SIG-M5 treated with dmso at 0.1 percent for 504 hours (cell line): ENCODE data around the gene ASCC3.

Source experiments
- DNase-seq: peaks from one replicate; lab custom pipeline; 2025; ENCODE audit not compliant: unreplicated experiment; lab: John Stamatoyannopoulos, UW

Gene ASCC3

DNA sequence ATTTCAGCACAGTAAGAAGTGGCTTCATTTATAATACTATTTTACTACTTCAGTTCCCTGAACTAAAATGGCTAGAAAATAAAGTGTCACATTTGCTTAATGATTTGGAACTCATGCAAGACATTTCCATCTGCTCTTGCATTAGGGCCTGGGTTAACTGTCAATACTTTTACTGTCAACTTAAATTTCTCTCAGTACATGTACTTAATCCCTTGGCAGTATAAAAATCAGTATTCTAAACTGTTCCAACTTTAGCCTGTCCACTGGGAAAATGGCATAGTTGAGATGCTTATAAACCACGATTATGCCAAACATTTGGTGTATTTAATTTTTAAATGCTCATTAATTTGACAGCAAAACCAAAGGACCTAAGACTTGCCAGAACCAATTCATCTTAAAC, 154.5 kb downstream of the ASCC3 start:
- no peak for DNase-seq

DNA sequence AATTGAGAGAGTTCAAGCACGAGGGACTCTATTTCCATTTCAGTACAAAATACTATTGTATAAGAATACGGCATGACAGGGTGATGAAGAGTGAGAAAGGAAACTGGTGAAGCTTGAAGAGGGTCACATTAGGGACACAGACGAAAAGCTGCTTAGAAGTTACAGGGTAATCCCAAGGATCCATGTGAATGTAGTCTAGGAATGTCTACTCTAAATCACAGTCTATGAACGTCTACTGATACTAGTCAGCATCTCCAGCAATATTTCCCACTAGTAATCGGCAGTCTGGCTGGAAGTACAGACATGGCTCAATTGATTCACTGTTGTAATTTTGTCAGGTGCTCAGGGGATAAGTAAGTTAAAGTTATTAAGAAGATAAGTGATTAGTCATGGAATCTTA, 156.4 kb downstream of the ASCC3 start:
- no peak for DNase-seq

- DNase-seq = no peak
Observed at GRCh38 chr6:100724222-100724621, 156.9 kb downstream of the ASCC3 start.

- DNase-seq = no peak
Observed at GRCh38 chr6:100721256-100721655, 159.9 kb downstream of the ASCC3 start.

GRCh38 chr6:100719883-100720682, 161.0 kb downstream of the ASCC3 start:
- DNase-seq = peak; percentile 21

GRCh38 chr6:100712997-100713396, 168.1 kb downstream of the ASCC3 start:
- DNase-seq = no peak

DNA sequence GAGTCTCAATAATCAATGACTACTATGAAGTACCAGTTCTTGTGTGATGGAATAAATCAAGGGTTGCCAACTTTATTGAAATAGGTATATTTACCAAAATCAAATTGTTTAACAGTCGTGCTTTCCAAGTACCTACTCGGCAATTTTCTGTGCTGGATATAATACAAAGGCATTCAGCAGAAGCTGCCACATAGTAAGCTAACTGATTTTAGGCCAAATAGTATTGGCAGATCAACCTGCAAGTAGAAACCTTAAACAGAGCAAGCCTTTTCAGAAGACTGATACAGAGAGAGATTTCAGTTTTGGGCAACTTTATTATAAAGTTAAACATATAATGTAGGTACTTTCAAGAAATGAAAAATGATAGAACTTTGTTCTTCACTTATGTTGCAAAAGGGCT, 174.6 kb downstream of the ASCC3 start:
- no peak for DNase-seq

DNA sequence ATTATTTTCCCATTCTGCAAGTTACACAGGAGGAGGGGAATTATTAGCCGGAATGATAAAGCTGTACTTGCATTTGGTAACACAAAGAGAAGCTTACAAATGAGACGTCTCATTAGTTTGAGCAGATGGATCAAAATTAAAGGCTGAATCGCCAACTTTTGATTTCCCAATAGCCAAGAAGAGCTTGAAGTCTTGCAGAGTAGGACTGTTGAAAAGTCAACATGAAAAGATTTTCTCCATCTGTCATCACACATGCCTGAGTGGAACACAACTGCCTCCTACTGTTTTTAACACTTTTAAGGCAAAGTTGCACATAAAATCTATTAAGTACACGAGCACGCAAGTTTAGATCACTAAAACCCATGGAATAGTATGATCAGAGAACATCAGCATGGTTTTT, 176.2 kb downstream of the ASCC3 start:
- DNase-seq = no peak

- DNase-seq = no peak
Observed at GRCh38 chr6:100701728-100702127, 179.4 kb downstream of the ASCC3 start.

GRCh38 chr6:100700009-100700408, 181.1 kb downstream of the ASCC3 start:
- no peak for DNase-seq

- DNase-seq = no peak
Observed at GRCh38 chr6:100695445-100695844, 185.7 kb downstream of the ASCC3 start.

- no peak for DNase-seq
Observed at GRCh38 chr6:100693249-100693927, 187.7 kb downstream of the ASCC3 start.

DNA sequence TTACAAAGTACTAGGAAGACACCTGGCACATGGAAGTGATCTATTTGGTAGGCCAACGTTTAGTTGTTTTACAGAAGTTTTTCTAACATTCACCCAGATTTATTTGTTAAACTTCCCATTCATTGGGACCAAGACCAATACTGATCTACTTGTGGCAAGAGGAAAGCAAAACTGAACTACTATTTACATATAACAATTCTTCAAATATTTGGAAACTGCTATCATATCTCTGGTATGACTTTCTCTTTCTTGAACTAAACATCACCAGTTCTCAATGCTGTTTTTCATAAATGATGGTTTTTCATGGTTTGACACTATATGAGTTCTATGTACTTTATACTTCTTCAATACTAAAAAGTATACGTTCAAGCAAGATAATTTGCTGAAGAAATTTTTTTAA, 189.2 kb downstream of the ASCC3 start:
- DNase-seq = no peak

GRCh38 chr6:100686216-100686615, 194.9 kb downstream of the ASCC3 start:
- DNase-seq = no peak

GRCh38 chr6:100685747-100686146, 195.4 kb downstream of the ASCC3 start:
- DNase-seq = no peak

DNA sequence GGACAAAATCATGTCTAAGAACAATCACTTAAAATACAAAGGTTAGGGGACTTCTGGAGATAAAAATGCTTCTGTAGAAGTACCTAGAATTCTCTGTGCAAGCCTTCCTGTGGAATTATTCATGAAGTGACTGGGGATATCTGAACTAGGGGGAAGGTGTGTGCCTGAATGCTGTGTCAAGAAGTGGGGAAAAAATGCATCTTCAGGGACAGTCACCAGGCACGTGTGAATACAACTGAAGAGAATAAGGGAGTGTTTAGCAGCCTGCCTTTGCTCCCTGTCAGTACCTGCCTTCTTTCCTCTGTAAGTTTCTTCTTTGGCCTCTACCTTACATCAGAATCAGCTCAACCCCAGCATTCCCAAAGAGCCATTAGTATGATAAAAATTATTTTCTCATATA, 201.0 kb downstream of the ASCC3 start:
- DNase-seq = no peak

- DNase-seq = no peak
Observed at GRCh38 chr6:100678027-100678426, 203.1 kb downstream of the ASCC3 start.

DNA sequence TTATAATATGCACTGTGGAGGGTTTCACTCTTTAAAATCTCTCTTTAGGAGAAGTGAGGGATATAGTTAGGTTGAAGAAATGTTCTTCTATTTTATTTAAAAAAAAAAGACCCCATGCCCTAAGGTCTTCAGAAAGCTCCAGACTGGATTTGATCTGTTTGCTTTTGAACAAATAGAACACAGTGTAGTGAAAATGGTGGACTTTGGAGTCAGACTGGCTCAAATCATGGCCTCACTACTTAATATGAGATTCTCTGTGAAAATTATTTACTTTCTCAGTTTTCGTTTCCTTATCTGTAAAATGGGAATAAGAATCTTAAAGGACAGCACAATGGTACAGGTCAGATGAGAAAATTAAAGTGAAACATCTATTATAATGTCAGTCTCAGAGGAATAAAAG, 203.9 kb downstream of the ASCC3 start:
- no peak for DNase-seq

GRCh38 chr6:100673641-100674040, 207.5 kb downstream of the ASCC3 start:
- no peak for DNase-seq

GRCh38 chr6:100671740-100672139, 209.4 kb downstream of the ASCC3 start:
- no peak for DNase-seq

DNA sequence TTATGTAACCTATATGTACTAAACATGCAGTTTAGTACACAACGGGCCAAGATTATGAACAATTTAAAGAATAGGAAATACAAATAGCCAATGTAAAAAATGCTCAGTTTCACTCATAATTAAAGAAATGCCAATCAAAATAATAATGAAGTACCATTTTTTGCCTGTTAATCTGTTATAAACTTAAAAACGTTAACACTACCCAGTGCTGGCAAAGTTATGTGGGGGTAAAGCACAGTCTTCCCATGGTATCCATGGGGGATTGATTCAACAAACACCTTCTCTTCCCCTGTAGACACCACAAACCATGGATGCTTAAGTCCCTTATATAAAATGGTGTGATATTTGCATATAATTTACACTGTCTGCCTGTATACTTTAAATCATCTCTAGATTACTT, 211.1 kb downstream of the ASCC3 start:
- no peak for DNase-seq

DNA sequence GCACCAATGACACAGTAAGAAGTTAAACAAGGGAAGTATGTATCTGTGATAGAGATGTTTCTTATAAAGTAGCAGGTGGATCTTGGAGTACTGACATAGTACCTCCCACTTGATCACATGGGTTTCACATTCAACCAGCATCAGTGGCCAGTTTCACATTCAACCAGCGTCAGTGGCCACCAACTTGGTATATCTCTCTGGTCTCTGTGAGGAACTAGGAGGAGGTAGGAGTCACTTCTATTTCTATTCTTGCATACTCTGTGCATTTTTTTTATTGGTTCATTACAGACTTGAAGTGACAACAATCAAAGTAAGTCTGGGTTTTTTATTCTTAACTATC, 216.1 kb downstream of the ASCC3 start:
- no peak for DNase-seq
